ENCODE results near the gene SV2C. TPM values are rescaled to one million over a fixed set of nuclear protein-coding genes. Genes with fewer than 3 reads are reported as not detected.
"Not testable (repeated sequence)": the region's sequence is repeated elsewhere in the genome, so short reads cannot be mapped to it uniquely, and the experiment has no call there.

The SV2C gene
- total RNA-seq (not detected), polyA plus RNA-seq (under 1 TPM in 2 of 3 donors, not detected in 1; under 0.01 to 0.01 TPM)
- long read RNA-seq, donor 1 = 0 reads
- long read RNA-seq, donor 2 = 0 reads

- DNase-seq (peak in 1 of 2 donors; percentile 49), ATAC-seq (no peak)
- H3K9me3 ChIP-seq = no peaks in the 10 kb centered on the region
- intact Hi-C loops (cut with DNase I) = no loop called here
- WGBS, 3 donors = 1% methylated on average over 51 to 63 of the region's 63 CpGs
- H3K4me3 ChIP-seq = peak within 1 kb of the TSS; percentile 22
- no peak within 1 kb of the TSS for H3K27ac ChIP-seq
- no peak for TF ChIP-seq CTCF (IDR thresholded peaks at IDR 0.05)
- H3K36me3 ChIP-seq (ENCODE audit: insufficient read depth in 1 of 2, low read depth in 1 of 2) = no peaks in the 10 kb centered on the region
- no peaks in the 10 kb centered on the region for H3K4me1 ChIP-seq
- peaks cover 12 to 76% (median 15%) of the 10 kb centered on the region in 3 donors for H3K27me3 ChIP-seq (ENCODE audit: insufficient read depth in 3 of 3, low read length in 2 of 3)
Observed at GRCh38 chr5:76082772-76083554, at the start of gene SV2C. SV2C (plus strand) TSS chr5:76083383; CDS start chr5:76131751, 48,368 bp downstream.

GRCh38 chr5:76037736-76038151 lies 45.4 kb upstream of the SV2C start:
- H3K4me1 ChIP-seq; H3K27ac ChIP-seq; H3K9me3 ChIP-seq; intact Hi-C loops (cut with DNase I); ATAC-seq; H3K4me3 ChIP-seq; H3K27me3 ChIP-seq (ENCODE audit: insufficient read depth in 3 of 3, low read length in 2 of 3); H3K36me3 ChIP-seq (ENCODE audit: insufficient read depth in 1 of 2, low read depth in 1 of 2); DNase-seq: not testable (repeated sequence)
- 18 to 31% (median 30%) methylated on average over 18 of the region's 18 CpGs for WGBS, 3 donors

- intact Hi-C loops (cut with DNase I) = no loop called here
- Histone ChIP-seq H3K36me3 (ENCODE audit: insufficient read depth in 1 of 2, low read depth in 1 of 2) (no peaks in the 10 kb centered on the region), H3K9me3 (no peaks in the 10 kb centered on the region), H3K27ac (no peak overlapping the region), H3K4me1 (no peaks in the 10 kb centered on the region), H3K27me3 (ENCODE audit: insufficient read depth in 3 of 3, low read length in 2 of 3) (no peaks in the 10 kb centered on the region), H3K4me3 (no peak overlapping the region)
- DNase-seq (no peak), ATAC-seq (no peak)
- TF ChIP-seq CTCF (IDR thresholded peaks at IDR 0.05) = no peak
Observed at GRCh38 chr5:76038212-76038611, 45.0 kb upstream of the SV2C start.

- Histone ChIP-seq H3K4me3 (no peak overlapping the region), H3K36me3 (ENCODE audit: insufficient read depth in 1 of 2, low read depth in 1 of 2) (no peaks in the 10 kb centered on the region), H3K27me3 (ENCODE audit: insufficient read depth in 3 of 3, low read length in 2 of 3) (no peaks in the 10 kb centered on the region), H3K27ac (no peak overlapping the region), H3K4me1 (no peaks in the 10 kb centered on the region), H3K9me3 (peaks cover 5% of the 10 kb centered on the region)
- intact Hi-C loops (cut with DNase I) = no loop called here
- DNase-seq (no peak), ATAC-seq (no peak)
- WGBS, 3 donors = 79 to 89% (median 83%) methylated on average over 2 of the region's 2 CpGs
- TF ChIP-seq CTCF (IDR thresholded peaks at IDR 0.05) = no peak
Observed at GRCh38 chr5:76040806-76041205, 42.4 kb upstream of the SV2C start.

- Histone ChIP-seq H3K27me3 (ENCODE audit: insufficient read depth in 3 of 3, low read length in 2 of 3) (no peaks in the 10 kb centered on the region), H3K27ac (no peak overlapping the region), H3K4me1 (no peaks in the 10 kb centered on the region), H3K4me3 (no peak overlapping the region), H3K36me3 (ENCODE audit: insufficient read depth in 1 of 2, low read depth in 1 of 2) (no peaks in the 10 kb centered on the region), H3K9me3 (peaks cover 5% of the 10 kb centered on the region)
- ATAC-seq (no peak), DNase-seq (no peak)
- no peak for TF ChIP-seq CTCF (IDR thresholded peaks at IDR 0.05)
- intact Hi-C loops (cut with DNase I) = no loop called here
- WGBS, 3 donors = 42 to 44% (median 44%) methylated on average over 6 of the region's 6 CpGs
Observed at GRCh38 chr5:76041863-76042262, 41.3 kb upstream of the SV2C start.
